K562 (cell line): Measurements from ENCODE around the gene SHTN1. TPM values are rescaled to one million over a fixed set of nuclear protein-coding genes. Genes with fewer than 3 reads are reported as not detected.

ENCODE experiments used
- ATAC-seq: fragments of 200-7000 bp; cut with Tn5 transposase; 3 replicates; pipeline ENCODE4 v1.9.1; 2020; ENCODE audit warnings: moderate library complexity
- BruUV-seq: library from RNA; stranded (reverse); fragments of 400-500 nt; replicated peaks from 2 replicates; lab custom pipeline; 2021; lab: Mats Ljungman, UMichigan
- CTCF ChIA-PET: fragments of 300-600 bp; formaldehyde crosslinking; extraction: SDS; loops from one replicate; lab custom pipeline; 2021; ENCODE audit warnings: low intra/inter-chr PET ratio; lab: Yijun Ruan, JAX
- POLR2A ChIA-PET: fragments of 300-600, 350-650 bp; sonication (Branson Sonifier 250); formaldehyde crosslinking; extraction: SDS; loops from one replicate; lab custom pipeline; 2021; ENCODE audit warnings: antibody characterized with exemption, inconsistent platforms; lab: Yijun Ruan, JAX
- DNase-seq, 4 experiments: peaks; one replicate each; pipeline versions ENCODE4 v3.0.0 to v3.0.0-alpha.2; 2011 to 2018; ENCODE audit warnings: low spot score in 3 of 4, mixed read lengths in 3 of 4; ENCODE audit errors: extremely low read depth in 1 of 4
- FAIRE-seq: peaks from 2 replicates; lab custom pipeline; 2011; peaks lifted over from hg19 to GRCh38; lab: Jason Lieb, UNC
- H2AFZ ChIP-seq: 2 replicates; pipeline ENCODE4 v1.6.0; 2011; ENCODE audit warnings: low read depth, low read length, control low read depth, inconsistent platforms
- H3K27ac ChIP-seq: fragments of 200-600 bp; 3 replicates; pipeline ENCODE4 v1.8.0; 2011; ENCODE audit warnings: low read depth, mild to moderate bottlenecking, control low read depth, inconsistent platforms, low read length, moderate library complexity, mixed read lengths; ENCODE audit errors: extremely low read depth
- H3K27me3 ChIP-seq, 2 experiments: fragments of 300-600 bp in 1 of 2; 2 replicates in 1 of 2; 3 replicates in 1 of 2; pipeline versions ENCODE4 v1.6.0 to v1.8.0; 2011; ENCODE audit warnings: inconsistent platforms in 2 of 2, low read length in 2 of 2, mild to moderate bottlenecking in 1 of 2, mixed read lengths in 1 of 2, moderate library complexity in 1 of 2; ENCODE audit not compliant: control insufficient read depth in 2 of 2, insufficient read depth in 2 of 2
- H3K36me3 ChIP-seq: fragments of 300-600 bp; 3 replicates; pipeline ENCODE4 v1.8.0; 2011; ENCODE audit warnings: mild to moderate bottlenecking, low read length, inconsistent platforms; ENCODE audit not compliant: control insufficient read depth, insufficient read depth
- H3K4me1 ChIP-seq, 2 experiments: fragments of 200-600 bp in 1 of 2; replicated peaks in 1 of 2; 2 replicates in 1 of 2; 3 replicates in 1 of 2; pipeline versions ENCODE4 v1.5.1 to v1.8.0; 2011; ENCODE audit warnings: inconsistent platforms in 2 of 2, low read length in 2 of 2, mild to moderate bottlenecking in 1 of 2, mixed read lengths in 1 of 2, moderate library complexity in 1 of 2; ENCODE audit not compliant: control insufficient read depth in 2 of 2, insufficient read depth in 2 of 2
- H3K4me2 ChIP-seq: 2 replicates; pipeline ENCODE4 v1.6.1; 2011; ENCODE audit warnings: low read length, control low read depth, inconsistent platforms, mixed read lengths; ENCODE audit not compliant: insufficient read depth
- H3K4me3 ChIP-seq: fragments of 200-600 bp; sonication (generic), shearing (Covaris generic); 2 replicates; pipeline ENCODE4 v1.5.1; 2016; ENCODE audit warnings: control low read depth, inconsistent platforms
- H3K79me2 ChIP-seq: fragments of 200-600 bp; 3 replicates; pipeline ENCODE4 v1.8.0; 2011; ENCODE audit warnings: low read length, inconsistent platforms; ENCODE audit not compliant: control insufficient read depth, insufficient read depth
- H3K9ac ChIP-seq, 2 experiments: 2 replicates each; pipeline versions ENCODE4 v1.6.0 to v1.6.1; 2011; ENCODE audit warnings: low read depth in 2 of 2, low read length in 2 of 2, control low read depth in 1 of 2, inconsistent platforms in 1 of 2, mild to moderate bottlenecking in 1 of 2, mixed read lengths in 1 of 2; ENCODE audit not compliant: insufficient read depth in 1 of 2
- H3K9me1 ChIP-seq: one replicate; pipeline ENCODE4 v1.6.0; 2011; ENCODE audit warnings: inconsistent platforms, mild to moderate bottlenecking, low read length, moderate library complexity; ENCODE audit not compliant: control insufficient read depth, insufficient read depth
- H3K9me3 ChIP-seq: replicated peaks from 2 replicates; pipeline ENCODE4 v1.5.1; 2011; ENCODE audit warnings: low read depth, low read length, inconsistent platforms; ENCODE audit not compliant: control insufficient read depth, insufficient read depth
- H4K20me1 ChIP-seq: replicated peaks from 2 replicates; pipeline ENCODE4 v1.6.1; 2011; ENCODE audit warnings: low read length, inconsistent platforms, mixed read lengths; ENCODE audit not compliant: control insufficient read depth, insufficient read depth
- ETV1 ChIP-seq: fragments of 450-650 bp; conservative IDR thresholded peaks from 2 replicates; pipeline ENCODE4 v1.6.1; 2016; ENCODE audit warnings: missing genetic modification characterization, control low read depth, low read depth, missing compliant biosample characterization
- FOXJ3 ChIP-seq: sonication (generic); formaldehyde crosslinking; IDR thresholded peaks from 2 replicates; pipeline ENCODE4 v1.4.0; 2020; ENCODE audit warnings: mild to moderate bottlenecking, missing genetic modification reagents
- HMBOX1 ChIP-seq: sonication (generic); IDR thresholded peaks from 2 replicates; pipeline ENCODE4 v1.6.1; 2016
- NFE2 ChIP-seq: IDR thresholded peaks from 2 replicates; pipeline ENCODE4 v1.6.1; 2014; ENCODE audit warnings: antibody characterized with exemption, low read depth
- SMARCA5 ChIP-seq: fragments of 450-650 bp; IDR thresholded peaks from 2 replicates; pipeline ENCODE4 v1.6.1; 2016
- ZBTB49 ChIP-seq: sonication (generic); formaldehyde crosslinking; IDR thresholded peaks from 2 replicates; pipeline ENCODE4 v1.8.0; 2022; ENCODE audit warnings: missing genetic modification reagents, mild to moderate bottlenecking, borderline replicate concordance
- ZNF174 ChIP-seq: fragments of 250-450 bp; sonication (Bioruptor Pico); IDR thresholded peaks from 2 replicates; pipeline ENCODE4 v1.4.0; 2020; ENCODE audit warnings: mild to moderate bottlenecking
- ZNF764 ChIP-seq: fragments of 250-450 bp; sonication (Bioruptor Pico); IDR thresholded peaks from 2 replicates; pipeline ENCODE4 v1.4.0; 2020; ENCODE audit warnings: low read depth, mild to moderate bottlenecking, moderate library complexity
- WGBS: fragments of 100-300 bp; shearing (Covaris generic); methylation state at CpG from one replicate; pipeline ENCODE4 v1.1.6; 2016; ENCODE audit warnings: low coverage, mixed read lengths; ENCODE audit not compliant: insufficient coverage; ENCODE audit errors: missing lambda C conversion rate; 5-methylcytosine and 5-hydroxymethylcytosine counted together
- in situ Hi-C: fragments of 300-500 bp; cut with MboI; formaldehyde crosslinking; loops from 4 replicates; pipeline ENCODE4 v1.15.0; 2018; ENCODE audit warnings: inconsistent platforms, mixed read lengths
- intact Hi-C: fragments of 100-400 bp; cut with micrococcal nuclease; formaldehyde crosslinking; loops from 2 replicates; pipeline ENCODE4 v1.14.2; 2022
- polyA plus RNA-seq, 8 experiments: library from polyadenylated mRNA; depleted of rRNA in 4 of 8; stranded (reverse) in 5 of 8; unstranded in 3 of 8; fragments of >200 nt; fragmentation: Nextera tagmentation in 2 of 8; fragmentation: Illumina TruSeq in 1 of 8; extraction: Ambion mirVana in 2 of 8; extraction: Trizol in 1 of 8; gene quantifications; 2 replicates each; pipeline versions ENCODE4 v1.2.1 to v1.2.3, GENCODE V29; 2011 to 2014; ENCODE audit warnings: inconsistent platforms in 1 of 8, missing spikeins in 1 of 8
- total RNA-seq, 7 experiments: library from RNA; depleted of rRNA in 6 of 7; stranded (reverse); fragments of >200 nt in 6 of 7; fragmentation: Illumina TruSeq in 2 of 7; extraction: Trizol in 2 of 7; gene quantifications; 2 replicates each; pipeline versions ENCODE4 v1.2.1 to v1.2.3, GENCODE V29; 2011 to 2021; ENCODE audit warnings: low replicate concordance in 1 of 7

The SHTN1 gene
- total and polyA plus RNA-seq, 9 of the 15 experiments (the other 6 are each of a cell fraction or from before 2014, with no cell fraction given): 5.4 to 21.3 (median 13.3) TPM

GRCh38 chr10:116985611-116986010 lies 19.4 kb downstream of the SHTN1 start (continued):
- TF ChIP-seq ETV1 (no peak), ZBTB49 (CRISPR knock-in tag) (no peak), SMARCA5 (no peak), NFE2 (no peak), ZNF764 (CRISPR knock-in tag) (no peak), ZNF174 (no peak)

- intact Hi-C loops: no loop called here
- TF ChIP-seq HMBOX1 (peak; percentile 80), FOXJ3 (CRISPR knock-in tag) (no peak)
- Histone ChIP-seq H3K79me2 (peaks cover 63% of the 10 kb centered on the region), H3K4me2 (no peak overlapping the region), H4K20me1 (no peaks in the 10 kb centered on the region; the same call in none of the 2 replicates), H2AFZ (no peak overlapping the region), H3K27ac (no peak overlapping the region), H3K36me3 (peaks cover 5% of the 10 kb centered on the region; the same call in 1 of the 3 replicates), H3K9me1 (no peaks in the 10 kb centered on the region), H3K4me1 (peaks cover 0 to 10% of the 10 kb centered on the region in 2 experiments; a peak in 2 of 5 replicates), H3K27me3 (no peaks in the 10 kb centered on the region), H3K9me3 (no peaks in the 10 kb centered on the region), H3K9ac (no peak overlapping the region), H3K4me3 (no peak overlapping the region)
- ChIA-PET CTCF (no interaction called here), POLR2A (interaction anchor here (0.6 to 1.2 kb wide), 4 partner anchors 10 to 282 kb away, joined by 3 to 6 read pairs (median 3); no protein-coding TSS in a partner anchor)
- WGBS: 61% methylated on average over 3 of the region's 3 CpGs
- no TSS peak for BruUV-seq
- ATAC-seq: no peak; the same call in 1 of the 3 replicates
- FAIRE-seq: no peak
- in situ Hi-C loops: no loop called here
- DNase-seq: no peak
Measured at GRCh38 chr10:116984202-116984990, 20.6 kb downstream of the SHTN1 start.
